Mammary epithelial cell (primary cell): ENCODE measurements around the gene SPTLC2.

Source experiments
- EZH2 ChIP-seq: IDR thresholded peaks from 2 replicates; pipeline ENCODE4 v1.6.1; 2012; ENCODE audit warnings: low read length, inconsistent platforms, borderline replicate concordance
- TF ChIP-seq, protein P1 (sequence below), 2 donors: IDR thresholded peaks in 1 of 2; conservative IDR thresholded peaks in 1 of 2; 2 replicates each; pipeline ENCODE4 v1.5.1; 2011 to 2012; ENCODE audit warnings: inconsistent platforms in 2 of 2, low read length in 2 of 2, mild to moderate bottlenecking in 2 of 2, control low read depth in 1 of 2, low read depth in 1 of 2; ENCODE audit not compliant: insufficient read depth in 1 of 2; ENCODE audit errors: extremely low read depth in 1 of 2

GRCh38 chr14:77649326-77649725 lies 32.9 kb upstream of the SPTLC2 start:
- TF ChIP-seq, protein P1, sequence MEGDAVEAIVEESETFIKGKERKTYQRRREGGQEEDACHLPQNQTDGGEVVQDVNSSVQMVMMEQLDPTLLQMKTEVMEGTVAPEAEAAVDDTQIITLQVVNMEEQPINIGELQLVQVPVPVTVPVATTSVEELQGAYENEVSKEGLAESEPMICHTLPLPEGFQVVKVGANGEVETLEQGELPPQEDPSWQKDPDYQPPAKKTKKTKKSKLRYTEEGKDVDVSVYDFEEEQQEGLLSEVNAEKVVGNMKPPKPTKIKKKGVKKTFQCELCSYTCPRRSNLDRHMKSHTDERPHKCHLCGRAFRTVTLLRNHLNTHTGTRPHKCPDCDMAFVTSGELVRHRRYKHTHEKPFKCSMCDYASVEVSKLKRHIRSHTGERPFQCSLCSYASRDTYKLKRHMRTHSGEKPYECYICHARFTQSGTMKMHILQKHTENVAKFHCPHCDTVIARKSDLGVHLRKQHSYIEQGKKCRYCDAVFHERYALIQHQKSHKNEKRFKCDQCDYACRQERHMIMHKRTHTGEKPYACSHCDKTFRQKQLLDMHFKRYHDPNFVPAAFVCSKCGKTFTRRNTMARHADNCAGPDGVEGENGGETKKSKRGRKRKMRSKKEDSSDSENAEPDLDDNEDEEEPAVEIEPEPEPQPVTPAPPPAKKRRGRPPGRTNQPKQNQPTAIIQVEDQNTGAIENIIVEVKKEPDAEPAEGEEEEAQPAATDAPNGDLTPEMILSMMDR (conservative IDR thresholded peaks at IDR 0.05 in 1 of 2, IDR thresholded peaks at IDR 0.05 in 1 of 2; ENCODE audit: extremely low read depth in 1 of 2, insufficient read depth in 1 of 2, low read depth in 1 of 2, low read length in 2 of 2), result no peak
- TF ChIP-seq EZH2, result no peak
